Fibroblast of villous mesenchyme (primary cell): Measurements from ENCODE around the gene KITLG. TPM values are rescaled to one million over a fixed set of nuclear protein-coding genes. Genes with fewer than 3 reads are reported as not detected.

Experiments
- DNase-seq: peaks from one replicate; pipeline ENCODE4 v3.0.0-alpha.2; 2010; ENCODE audit warnings: low read depth
- H3K4me3 ChIP-seq: 2 replicates; pipeline ENCODE4 v1.5.1; 2011; ENCODE audit warnings: low read depth, mild to moderate bottlenecking, low read length
- total RNA-seq: library from RNA; depleted of rRNA; stranded (reverse); fragments of >200 nt; gene quantifications from 2 replicates; pipeline ENCODE4 v1.2.3, GENCODE V29; 2012
- TF ChIP-seq, protein P1 (sequence below): IDR thresholded peaks from 2 replicates; pipeline ENCODE4 v1.5.1; 2012; ENCODE audit warnings: low read depth, mild to moderate bottlenecking, low read length; ENCODE audit not compliant: insufficient read depth

Gene KITLG
- total RNA-seq, 1 donor: 13.8 TPM

DNA sequence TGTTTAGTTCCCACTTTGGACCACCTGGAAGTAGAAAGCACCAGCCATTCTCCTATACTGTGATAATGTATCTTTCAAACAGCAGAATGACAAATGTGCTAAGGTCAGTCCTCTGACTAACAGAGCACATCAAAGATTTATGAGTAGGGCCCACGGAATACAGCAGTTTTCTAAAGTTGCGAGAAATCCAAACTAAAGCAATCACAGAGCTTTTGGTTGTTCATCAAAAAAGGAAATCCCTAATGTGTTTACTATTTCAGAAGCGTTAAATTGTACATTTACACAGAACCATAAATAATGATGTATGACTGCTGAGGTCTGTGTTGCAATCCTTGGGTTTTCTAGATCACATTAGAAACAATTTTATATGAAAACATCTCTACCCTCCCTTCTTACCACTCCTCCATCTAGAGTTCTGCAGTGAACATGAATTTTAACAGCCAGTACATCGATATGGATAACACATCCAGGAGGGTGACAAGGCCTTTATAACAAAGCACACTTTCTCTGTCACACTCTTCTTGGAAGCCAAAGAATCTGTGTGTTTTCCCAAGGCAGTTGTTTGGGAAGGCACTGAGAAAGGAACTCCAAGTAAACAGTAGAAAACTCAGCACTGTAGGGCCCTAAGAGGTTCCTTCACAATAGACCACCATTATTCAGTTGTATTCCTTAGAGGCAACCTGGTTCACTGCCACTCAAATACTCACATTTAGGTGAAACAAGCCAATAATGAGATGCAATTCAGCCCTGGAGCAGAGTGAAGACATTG lies 7.3 kb downstream of the KITLG start:
- peak; percentile 76 for DNase-seq
- H3K4me3 ChIP-seq: no peak overlapping the region
- TF ChIP-seq, protein P1, sequence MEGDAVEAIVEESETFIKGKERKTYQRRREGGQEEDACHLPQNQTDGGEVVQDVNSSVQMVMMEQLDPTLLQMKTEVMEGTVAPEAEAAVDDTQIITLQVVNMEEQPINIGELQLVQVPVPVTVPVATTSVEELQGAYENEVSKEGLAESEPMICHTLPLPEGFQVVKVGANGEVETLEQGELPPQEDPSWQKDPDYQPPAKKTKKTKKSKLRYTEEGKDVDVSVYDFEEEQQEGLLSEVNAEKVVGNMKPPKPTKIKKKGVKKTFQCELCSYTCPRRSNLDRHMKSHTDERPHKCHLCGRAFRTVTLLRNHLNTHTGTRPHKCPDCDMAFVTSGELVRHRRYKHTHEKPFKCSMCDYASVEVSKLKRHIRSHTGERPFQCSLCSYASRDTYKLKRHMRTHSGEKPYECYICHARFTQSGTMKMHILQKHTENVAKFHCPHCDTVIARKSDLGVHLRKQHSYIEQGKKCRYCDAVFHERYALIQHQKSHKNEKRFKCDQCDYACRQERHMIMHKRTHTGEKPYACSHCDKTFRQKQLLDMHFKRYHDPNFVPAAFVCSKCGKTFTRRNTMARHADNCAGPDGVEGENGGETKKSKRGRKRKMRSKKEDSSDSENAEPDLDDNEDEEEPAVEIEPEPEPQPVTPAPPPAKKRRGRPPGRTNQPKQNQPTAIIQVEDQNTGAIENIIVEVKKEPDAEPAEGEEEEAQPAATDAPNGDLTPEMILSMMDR: no peak

DNA sequence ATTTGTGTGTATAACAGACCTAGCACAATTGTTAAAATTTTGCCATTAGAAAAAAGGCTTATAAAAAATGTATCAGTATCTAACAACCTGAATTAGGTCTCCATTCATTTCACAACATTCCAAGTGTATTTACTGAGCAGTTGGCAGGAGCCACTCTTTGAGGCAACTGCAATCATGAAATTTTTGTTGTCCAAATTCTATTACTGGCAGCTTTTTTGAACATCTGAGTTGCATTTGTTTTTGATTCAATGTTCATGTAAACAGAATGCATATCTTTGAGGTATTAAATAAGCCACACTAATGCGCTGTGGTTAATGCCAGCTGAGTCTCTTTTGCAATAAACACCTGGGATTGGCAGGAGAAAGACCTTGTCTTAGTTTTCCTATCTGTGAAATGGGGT lies 8.7 kb downstream of the KITLG start:
- H3K4me3 ChIP-seq: no peak overlapping the region
- DNase-seq: no peak
- TF ChIP-seq, protein P1: no peak

DNA sequence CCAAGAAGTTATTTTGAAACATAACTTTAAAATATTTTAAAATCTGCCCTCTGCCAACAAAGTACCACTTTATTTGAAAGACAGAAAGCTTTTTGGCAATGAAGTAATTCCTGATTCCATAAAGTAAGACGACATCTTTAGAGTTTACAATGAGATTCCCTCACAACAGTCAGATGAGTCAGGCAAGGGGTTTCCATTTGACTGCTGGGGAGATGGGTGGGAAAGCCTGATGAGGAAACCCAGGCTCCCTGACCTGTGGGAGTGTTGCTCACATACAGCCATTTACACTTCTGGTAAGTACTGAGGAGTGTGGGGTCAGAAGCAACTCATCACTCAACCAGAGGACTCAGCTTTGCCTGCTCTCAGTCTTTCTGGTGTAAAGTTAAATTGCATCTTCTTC lies 10.2 kb downstream of the KITLG start:
- TF ChIP-seq, protein P1: no peak
- H3K4me3 ChIP-seq: no peak overlapping the region
- DNase-seq: peak; percentile 70

DNA sequence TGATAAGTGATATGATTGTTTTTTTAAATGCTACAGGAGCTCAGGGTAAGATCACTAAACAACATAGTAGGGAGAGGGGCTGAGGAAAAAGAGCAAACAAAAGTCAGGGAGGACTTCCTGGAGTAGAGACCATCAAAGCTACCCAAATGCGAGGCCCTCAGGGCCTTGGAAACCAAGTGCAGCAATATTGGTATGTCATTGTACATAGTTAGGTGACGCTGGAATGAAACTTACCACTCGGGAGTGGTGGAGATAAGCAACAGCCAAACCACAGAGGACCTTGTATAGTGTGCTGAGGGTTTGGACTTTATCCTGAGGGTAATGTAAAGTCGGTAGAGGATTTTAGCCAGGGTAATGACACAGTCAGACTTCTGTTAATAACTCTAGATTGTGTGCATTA lies 13.8 kb downstream of the KITLG start:
- H3K4me3 ChIP-seq: no peak overlapping the region
- TF ChIP-seq, protein P1: no peak
- DNase-seq: no peak

DNA sequence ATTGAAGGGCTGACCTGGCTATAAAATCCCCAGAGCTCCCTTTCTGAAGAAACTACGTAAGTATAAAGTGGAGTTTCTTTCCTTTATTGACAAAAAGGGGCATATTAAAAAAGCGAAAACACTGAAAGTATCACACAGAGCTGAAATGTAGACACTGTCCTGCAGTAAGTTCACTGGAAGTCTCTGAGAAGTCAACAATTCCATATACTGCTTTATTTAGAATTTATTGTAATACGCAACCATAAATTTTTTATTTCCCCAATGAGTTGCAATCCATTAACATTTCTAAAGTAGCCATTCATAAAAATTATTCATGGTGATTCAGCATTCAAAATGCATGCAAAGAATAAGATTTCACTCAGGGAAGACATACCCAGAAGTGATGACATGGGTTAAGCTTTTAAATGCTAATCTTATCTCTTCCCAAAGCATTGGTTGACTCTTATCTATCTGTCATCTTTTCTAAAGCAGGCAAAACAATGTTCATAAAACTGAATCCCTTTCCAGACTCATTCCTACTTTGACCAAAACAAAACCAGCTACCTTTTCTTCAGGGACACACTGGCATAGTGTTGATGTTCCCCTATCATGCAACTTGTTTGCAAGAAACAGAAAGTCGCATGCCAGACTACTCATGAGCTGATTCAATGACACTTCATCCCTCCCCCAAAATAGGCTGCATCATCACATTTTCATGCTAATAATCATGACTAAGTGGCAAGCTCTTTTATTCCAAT lies 17.3 kb downstream of the KITLG start:
- no peak for DNase-seq
- no peak overlapping the region for H3K4me3 ChIP-seq
- TF ChIP-seq, protein P1: no peak

DNA sequence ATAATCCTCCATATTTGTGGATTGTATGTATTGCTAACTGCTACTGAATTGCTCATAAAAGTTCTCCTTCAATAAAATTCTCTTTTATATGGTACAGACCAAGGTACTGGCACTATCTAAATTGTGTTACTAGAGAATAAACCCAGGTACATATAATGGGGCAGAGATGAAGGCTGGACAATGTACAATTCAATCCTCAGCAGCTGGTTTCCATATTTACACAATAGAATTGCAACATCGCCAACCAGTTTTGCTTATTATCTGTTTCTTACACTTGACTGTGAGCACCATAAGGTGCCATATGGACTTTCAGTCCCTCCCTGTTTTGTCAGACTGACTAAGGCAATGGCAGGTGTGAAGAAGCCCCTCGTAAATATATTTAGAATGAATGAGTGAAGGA lies 18.1 kb downstream of the KITLG start:
- no peak overlapping the region for H3K4me3 ChIP-seq
- no peak for DNase-seq
- TF ChIP-seq, protein P1: no peak
